Large intestine (tissue), 3 donors: Measurements from ENCODE around the gene CDH24. TPM values are rescaled to one million over a fixed set of nuclear protein-coding genes. Genes with fewer than 3 reads are reported as not detected.

Experiments used
- DNase-seq, 2 donors: peaks; one replicate each; pipeline versions ENCODE4 v3.0.0 to v3.0.0-alpha.2; 2013
- H3K27ac ChIP-seq: one replicate; pipeline ENCODE4 v1.5.1; 2013; ENCODE audit warnings: low read length
- H3K27me3 ChIP-seq: 2 replicates; pipeline ENCODE4 v1.6.1; 2013; ENCODE audit warnings: low read length; ENCODE audit not compliant: control insufficient read depth, insufficient read depth
- H3K36me3 ChIP-seq: 2 replicates; pipeline ENCODE4 v1.6.1; 2013; ENCODE audit warnings: low read length; ENCODE audit not compliant: control insufficient read depth, insufficient read depth
- H3K4me1 ChIP-seq: one replicate; pipeline ENCODE4 v1.6.1; 2013; ENCODE audit warnings: low read length; ENCODE audit not compliant: control insufficient read depth, insufficient read depth
- H3K4me3 ChIP-seq: one replicate; pipeline ENCODE4 v1.5.1; 2013; ENCODE audit warnings: low read length
- H3K9me3 ChIP-seq: one replicate; pipeline ENCODE4 v1.6.1; 2013; ENCODE audit warnings: mild to moderate bottlenecking, low read depth, low read length, moderate library complexity; ENCODE audit not compliant: control insufficient read depth
- WGBS: methylation state at CpG from one replicate; pipeline ENCODE4 v1.1.5; 2013; ENCODE audit warnings: low lambda C conversion rate; ENCODE audit not compliant: insufficient coverage; 5-methylcytosine and 5-hydroxymethylcytosine counted together
- polyA plus RNA-seq: library from polyadenylated mRNA; unstranded; fragments of 120-200 nt; gene quantifications from one replicate; pipeline ENCODE4 v1.2.1, GENCODE V29; 2013

Gene CDH24
- polyA plus RNA-seq, 1 donor, result 10.5 TPM

GRCh38 chr14:23090254-23090636, 32.9 kb upstream of the CDH24 start:
- WGBS, result no CpG with 5 or more reads among the region's 4 CpGs
- peaks cover 63% of the 10 kb centered on the region for H3K36me3 ChIP-seq
- H3K4me1 ChIP-seq, result peaks cover 18% of the 10 kb centered on the region
- no peak overlapping the region for H3K4me3 ChIP-seq
- H3K27ac ChIP-seq, result no peak overlapping the region
- DNase-seq, result no peak
- no peaks in the 10 kb centered on the region for H3K27me3 ChIP-seq
- no peaks in the 10 kb centered on the region for H3K9me3 ChIP-seq

- Histone ChIP-seq H3K4me3 (no peak overlapping the region), H3K27ac (no peak overlapping the region), H3K27me3 (no peaks in the 10 kb centered on the region), H3K36me3 (peaks cover 67% of the 10 kb centered on the region), H3K9me3 (no peaks in the 10 kb centered on the region), H3K4me1 (peaks cover 18% of the 10 kb centered on the region)
- WGBS, result 100% methylated on average over 1 of the region's 12 CpGs
- DNase-seq, result no peak
Observed at GRCh38 chr14:23089498-23090253, 32.4 kb upstream of the CDH24 start.

- H3K9me3 ChIP-seq, result no peaks in the 10 kb centered on the region
- H3K36me3 ChIP-seq, result peaks cover 82% of the 10 kb centered on the region
- H3K27ac ChIP-seq, result peak overlapping the region; percentile 65
- H3K4me1 ChIP-seq, result peaks cover 5% of the 10 kb centered on the region
- WGBS, result no CpG with 5 or more reads among the region's 1 CpG
- DNase-seq, result no peak
- no peaks in the 10 kb centered on the region for H3K27me3 ChIP-seq
- H3K4me3 ChIP-seq, result no peak overlapping the region
Observed at GRCh38 chr14:23086565-23086964, 29.2 kb upstream of the CDH24 start.

GRCh38 chr14:23085458-23085857, 28.1 kb upstream of the CDH24 start:
- no peaks in the 10 kb centered on the region for H3K27me3 ChIP-seq
- H3K4me1 ChIP-seq, result peaks cover 5% of the 10 kb centered on the region
- peak overlapping the region; percentile 65 for H3K27ac ChIP-seq
- no peaks in the 10 kb centered on the region for H3K9me3 ChIP-seq
- WGBS, result no CpG with 5 or more reads among the region's 3 CpGs
- H3K36me3 ChIP-seq, result peaks cover 81% of the 10 kb centered on the region
- DNase-seq, result peak in 1 of 2 donors; percentile 50
- H3K4me3 ChIP-seq, result no peak overlapping the region

- WGBS, result 100% methylated on average over 1 of the region's 1 CpG
- Histone ChIP-seq H3K27ac (no peak overlapping the region), H3K4me1 (peaks cover 27% of the 10 kb centered on the region), H3K9me3 (no peaks in the 10 kb centered on the region), H3K36me3 (peaks cover 84% of the 10 kb centered on the region), H3K4me3 (no peak overlapping the region), H3K27me3 (no peaks in the 10 kb centered on the region)
- no peak for DNase-seq
Observed at GRCh38 chr14:23080474-23080873, 23.2 kb upstream of the CDH24 start.

GRCh38 chr14:23079716-23080115, 22.4 kb upstream of the CDH24 start:
- no peaks in the 10 kb centered on the region for H3K9me3 ChIP-seq
- WGBS, result no CpG with 5 or more reads among the region's 2 CpGs
- H3K27me3 ChIP-seq, result no peaks in the 10 kb centered on the region
- no peak overlapping the region for H3K4me3 ChIP-seq
- no peak for DNase-seq
- peak overlapping the region; percentile 97 for H3K27ac ChIP-seq
- H3K36me3 ChIP-seq, result peaks cover 85% of the 10 kb centered on the region
- H3K4me1 ChIP-seq, result peaks cover 30% of the 10 kb centered on the region

- Histone ChIP-seq H3K36me3 (peaks cover 87% of the 10 kb centered on the region), H3K27me3 (no peaks in the 10 kb centered on the region), H3K4me3 (no peak overlapping the region), H3K9me3 (no peaks in the 10 kb centered on the region), H3K27ac (peak overlapping the region; percentile 97), H3K4me1 (peaks cover 30% of the 10 kb centered on the region)
- WGBS, result no CpG with 5 or more reads among the region's 2 CpGs
- peak; percentile 92 to 94 for DNase-seq
Observed at GRCh38 chr14:23078692-23079116, 21.4 kb upstream of the CDH24 start.

GRCh38 chr14:23077962-23078361, 20.6 kb upstream of the CDH24 start:
- peaks cover 88% of the 10 kb centered on the region for H3K36me3 ChIP-seq
- no CpG with 5 or more reads among the region's 5 CpGs for WGBS
- peaks cover 32% of the 10 kb centered on the region for H3K4me1 ChIP-seq
- H3K27ac ChIP-seq, result peak overlapping the region; percentile 86
- H3K27me3 ChIP-seq, result no peaks in the 10 kb centered on the region
- no peak overlapping the region for H3K4me3 ChIP-seq
- no peaks in the 10 kb centered on the region for H3K9me3 ChIP-seq
- no peak for DNase-seq

GRCh38 chr14:23076785-23077408, 19.6 kb upstream of the CDH24 start:
- no peak for DNase-seq
- Histone ChIP-seq H3K4me1 (peaks cover 43% of the 10 kb centered on the region), H3K4me3 (no peak overlapping the region), H3K27ac (peak overlapping the region; percentile 86), H3K27me3 (no peaks in the 10 kb centered on the region), H3K9me3 (no peaks in the 10 kb centered on the region), H3K36me3 (peaks cover 89% of the 10 kb centered on the region)
- 100% methylated on average over 1 of the region's 5 CpGs for WGBS

- Histone ChIP-seq H3K9me3 (no peaks in the 10 kb centered on the region), H3K36me3 (peaks cover 71% of the 10 kb centered on the region), H3K27me3 (no peaks in the 10 kb centered on the region), H3K4me3 (no peak overlapping the region), H3K27ac (peak overlapping the region; percentile 86), H3K4me1 (peaks cover 57% of the 10 kb centered on the region)
- no peak for DNase-seq
- 100% methylated on average over 1 of the region's 1 CpG for WGBS
Observed at GRCh38 chr14:23074906-23075305, 17.6 kb upstream of the CDH24 start.
